Measurements from ENCODE around the gene RHOD.

Gene RHOD

GRCh38 chr11:67090717-67091116 is 34.1 kb downstream of the RHOD start:
- no peak for DNase-seq
- TF ChIP-seq CTCF (IDR thresholded peaks at IDR 0.05): no peak
- Histone ChIP-seq H3K9me3 (no peaks in the 10 kb centered on the region), H3K4me1 (no peaks in the 10 kb centered on the region), H3K4me3 (no peak overlapping the region), H3K27ac (no peak overlapping the region), H3K36me3 (no peaks in the 10 kb centered on the region), H3K27me3 (no peaks in the 10 kb centered on the region)
- intact Hi-C loops (cut with DNase I; ENCODE audit: low total_unique reads): no loop called here

- TF ChIP-seq CTCF (IDR thresholded peaks at IDR 0.05): no peak
- H3K36me3 ChIP-seq: no peaks in the 10 kb centered on the region
- no peaks in the 10 kb centered on the region for H3K4me1 ChIP-seq
- intact Hi-C loops (cut with DNase I; ENCODE audit: low total_unique reads): no loop called here
- no peak for DNase-seq
- no peaks in the 10 kb centered on the region for H3K9me3 ChIP-seq
- H3K27ac ChIP-seq: no peak overlapping the region
- no peaks in the 10 kb centered on the region for H3K27me3 ChIP-seq
- no peak overlapping the region for H3K4me3 ChIP-seq
Observed at GRCh38 chr11:67095214-67095507, 38.5 kb downstream of the RHOD start.

- intact Hi-C loops (cut with DNase I; ENCODE audit: low total_unique reads): no loop called here
- no peak for DNase-seq
- Histone ChIP-seq H3K27me3 (peaks cover 0 to under 1% of the 10 kb centered on the region in 2 donors), H3K4me3 (no peak overlapping the region), H3K36me3 (no peaks in the 10 kb centered on the region), H3K27ac (no peak overlapping the region), H3K4me1 (no peaks in the 10 kb centered on the region), H3K9me3 (no peaks in the 10 kb centered on the region)
- no peak for TF ChIP-seq CTCF (IDR thresholded peaks at IDR 0.05)
Observed at GRCh38 chr11:67098799-67099429, 42.3 kb downstream of the RHOD start.

- no peaks in the 10 kb centered on the region for H3K4me1 ChIP-seq
- TF ChIP-seq CTCF (IDR thresholded peaks at IDR 0.05): no peak
- no peak overlapping the region for H3K27ac ChIP-seq
- H3K27me3 ChIP-seq: peaks cover 0 to 2% of the 10 kb centered on the region in 2 donors
- intact Hi-C loops (cut with DNase I; ENCODE audit: low total_unique reads): no loop called here
- no peak for DNase-seq
- H3K36me3 ChIP-seq: no peaks in the 10 kb centered on the region
- no peaks in the 10 kb centered on the region for H3K9me3 ChIP-seq
- H3K4me3 ChIP-seq: no peak overlapping the region
Observed at GRCh38 chr11:67099831-67100324, 43.2 kb downstream of the RHOD start.

GRCh38 chr11:67102664-67103063 is 46.0 kb downstream of the RHOD start:
- Histone ChIP-seq H3K4me3 (no peak overlapping the region), H3K27me3 (peaks cover 0 to 2% of the 10 kb centered on the region in 2 donors), H3K36me3 (no peaks in the 10 kb centered on the region), H3K4me1 (no peaks in the 10 kb centered on the region), H3K27ac (no peak overlapping the region), H3K9me3 (no peaks in the 10 kb centered on the region)
- intact Hi-C loops (cut with DNase I; ENCODE audit: low total_unique reads): no loop called here
- TF ChIP-seq CTCF (IDR thresholded peaks at IDR 0.05): no peak
- no peak for DNase-seq

GRCh38 chr11:67105964-67106363 is 49.3 kb downstream of the RHOD start:
- peaks cover 0 to 6% (median 4%) of the 10 kb centered on the region in 4 donors for H3K4me1 ChIP-seq
- peaks cover 0 to 2% of the 10 kb centered on the region in 2 donors for H3K27me3 ChIP-seq
- H3K9me3 ChIP-seq: no peaks in the 10 kb centered on the region
- H3K4me3 ChIP-seq: no peak overlapping the region
- no peaks in the 10 kb centered on the region for H3K36me3 ChIP-seq
- no peak overlapping the region for H3K27ac ChIP-seq
- TF ChIP-seq CTCF (IDR thresholded peaks at IDR 0.05): no peak
- no peak for DNase-seq
- intact Hi-C loops (cut with DNase I; ENCODE audit: low total_unique reads): no loop called here
